OCI-LY7 (cell line): ENCODE measurements around the gene YBX2. TPM values are rescaled to one million over a fixed set of nuclear protein-coding genes. Genes with fewer than 3 reads are reported as not detected.
A peak's percentile ranks its signal among the peaks of the same experiment; 100 is the strongest.

Source experiments
- BruUV-seq: library from RNA; stranded (reverse); fragments of 400-500 nt; replicated peaks from 2 replicates; lab custom pipeline; 2021; lab: Mats Ljungman, UMichigan
- CTCF ChIA-PET: fragments of 300-600 bp; sonication (Branson Sonifier 250); formaldehyde crosslinking; loops from one replicate; lab custom pipeline; 2022; ENCODE audit warnings: antibody characterized with exemption; ENCODE audit not compliant: unreplicated experiment; lab: Charles Lee
- POLR2A ChIA-PET: fragments of 300-600 bp; sonication (Branson Sonifier 250); formaldehyde crosslinking; loops from one replicate; lab custom pipeline; 2022; ENCODE audit warnings: antibody characterized with exemption; lab: Charles Lee
- DNase-seq: peaks from one replicate; pipeline ENCODE4 v3.0.0-alpha.2; 2015; ENCODE audit warnings: low spot score
- H2AFZ ChIP-seq: fragments of 200-600 bp; sonication (generic), shearing (Covaris generic); 2 replicates; pipeline ENCODE4 v1.6.1; 2014; ENCODE audit warnings: mild to moderate bottlenecking, antibody characterized with exemption, low read length, moderate library complexity
- H3K27ac ChIP-seq: fragments of 200-600 bp; sonication (generic); 2 replicates; pipeline ENCODE4 v1.5.1; 2014; ENCODE audit warnings: mixed run types, low read depth, mild to moderate bottlenecking, moderate library complexity, low read length, inconsistent platforms; ENCODE audit not compliant: poor library complexity, severe bottlenecking
- H3K36me3 ChIP-seq: fragments of 200-600 bp; sonication (generic); 2 replicates; pipeline ENCODE4 v1.6.1; 2014; ENCODE audit warnings: mild to moderate bottlenecking, antibody characterized with exemption, low read length, moderate library complexity, mixed read lengths; ENCODE audit not compliant: insufficient read depth
- H3K4me1 ChIP-seq: fragments of 200-600 bp; sonication (generic); 2 replicates; pipeline ENCODE4 v1.5.1; 2014; ENCODE audit warnings: mild to moderate bottlenecking, low read length; ENCODE audit not compliant: insufficient read depth, poor library complexity, severe bottlenecking
- H3K4me2 ChIP-seq: fragments of 200-600 bp; sonication (generic); 2 replicates; pipeline ENCODE4 v1.6.1; 2014; ENCODE audit warnings: mild to moderate bottlenecking, low read length
- H3K4me3 ChIP-seq: fragments of 200-600 bp; sonication (generic); 2 replicates; pipeline ENCODE4 v1.5.1; 2014; ENCODE audit warnings: mild to moderate bottlenecking, low read depth, low read length; ENCODE audit not compliant: poor library complexity, severe bottlenecking
- H3K79me2 ChIP-seq: fragments of 200-600 bp; sonication (generic); 2 replicates; pipeline ENCODE4 v1.6.1; 2016; ENCODE audit warnings: low read depth, mild to moderate bottlenecking, low read length, moderate library complexity, mixed read lengths; ENCODE audit not compliant: insufficient read depth
- H3K9me2 ChIP-seq: fragments of 200-600 bp; sonication (generic); 2 replicates; pipeline ENCODE4 v1.6.1; 2016; ENCODE audit warnings: mild to moderate bottlenecking, low read length, mixed read lengths; ENCODE audit not compliant: insufficient read depth
- H3K9me3 ChIP-seq: fragments of 200-600 bp; sonication (generic); 2 replicates; pipeline ENCODE4 v1.6.1; 2014; ENCODE audit warnings: mild to moderate bottlenecking, mixed run types, low read length, mixed read lengths
- H4K20me1 ChIP-seq: fragments of 200-600 bp; sonication (generic); 2 replicates; pipeline ENCODE4 v1.6.1; 2014; ENCODE audit warnings: mild to moderate bottlenecking, antibody characterized with exemption, low read length, moderate library complexity, mixed read lengths; ENCODE audit not compliant: insufficient read depth
- CTCF ChIP-seq: fragments of 200-600 bp; sonication (generic); conservative IDR thresholded peaks from 2 replicates; pipeline ENCODE4 v1.5.1; 2014; ENCODE audit warnings: mild to moderate bottlenecking, antibody characterized with exemption, low read length, moderate library complexity, mixed read lengths
- EZH2phosphoT487 ChIP-seq: fragments of 200-600 bp; sonication (generic); IDR thresholded peaks from 2 replicates; pipeline ENCODE4 v1.6.1; 2018; ENCODE audit warnings: low read depth, borderline replicate concordance, mild to moderate bottlenecking, mixed run types, antibody characterized with exemption, low read length, moderate library complexity, mixed read lengths
- intact Hi-C: fragments of 100-400 bp; cut with micrococcal nuclease; formaldehyde crosslinking; loops from one replicate; pipeline ENCODE4 v1.10.0; 2022; ENCODE audit not compliant: unreplicated experiment
- total RNA-seq, 2 experiments: library from RNA; depleted of rRNA in 1 of 2; stranded (reverse); fragments of >200 nt in 1 of 2; shearing (Covaris generic) in 1 of 2; gene quantifications; 2 replicates each; pipeline ENCODE4 v1.2.3, GENCODE V29; 2014 to 2022

YBX2 gene
- total RNA-seq, 2 experiments from 2014 or later, result 6.7 to 9.8 TPM

- peaks cover 6% of the 10 kb centered on the region; the same call in 1 of the 2 replicates for H4K20me1 ChIP-seq
- H2AFZ ChIP-seq, result no peak overlapping the region
- POLR2A ChIA-PET, result interaction anchor here (0.6 to 2.0 kb wide), 3 partner anchors 25 to 794 kb away, joined by 6 to 12 read pairs (median 6); partner anchors contain the start of gene NEURL4
- DNase-seq, result no peak
- H3K4me2 ChIP-seq, result no peak overlapping the region
- peaks cover 18% of the 10 kb centered on the region for H3K79me2 ChIP-seq
- no peak for TF ChIP-seq EZH2phosphoT487
- no peak for TF ChIP-seq CTCF
- no peak overlapping the region for H3K4me3 ChIP-seq
- intact Hi-C loops, result no loop called here
- no peak overlapping the region for H3K27ac ChIP-seq
- peaks cover 13% of the 10 kb centered on the region for H3K4me1 ChIP-seq
- H3K36me3 ChIP-seq, result peaks cover 17% of the 10 kb centered on the region
- H3K9me2 ChIP-seq, result no peaks in the 10 kb centered on the region
- CTCF ChIA-PET, result no interaction called here
- BruUV-seq, result no TSS peak
- no peaks in the 10 kb centered on the region for H3K9me3 ChIP-seq
These were observed 9.7 kb upstream of the YBX2 start for GRCh38 chr17:7304179-7304578.

GRCh38 chr17:7296189-7296861, 1.9 kb upstream of the YBX2 start:
- Histone ChIP-seq H2AFZ (peak overlapping the region; percentile 66), H3K4me3 (peak overlapping the region; percentile 70), H3K79me2 (no peaks in the 10 kb centered on the region), H3K9me3 (no peaks in the 10 kb centered on the region), H3K9me2 (no peaks in the 10 kb centered on the region), H3K27ac (no peak overlapping the region), H3K36me3 (no peaks in the 10 kb centered on the region), H4K20me1 (no peaks in the 10 kb centered on the region), H3K4me2 (peak overlapping the region; percentile 78), H3K4me1 (peaks cover 35% of the 10 kb centered on the region)
- BruUV-seq, result no TSS peak
- TF ChIP-seq CTCF, result peak; percentile 96
- TF ChIP-seq EZH2phosphoT487, result no peak
- peak; percentile 76 for DNase-seq
- intact Hi-C loops, result loop anchor here (1.0 to 5.0 kb wide), 3 partner anchors 16 to 249 kb away; no protein-coding TSS in a partner anchor
- POLR2A ChIA-PET, result interaction anchor here (0.6 to 1.5 kb wide), 4 partner anchors 9 to 102 kb away, joined by 4 to 7 read pairs (median 6); partner anchors contain the start of gene ACAP1
- CTCF ChIA-PET, result interaction anchor here (0.6 to 1.2 kb wide), 4 partner anchors 10 to 34 kb away, joined by 3 to 4 read pairs (median 3); partner anchors contain the start of gene SLC2A4
